Sciatic nerve (tissue), 2 donors: ENCODE data around the gene TFR2. TPM values are rescaled to one million over a fixed set of nuclear protein-coding genes. Genes with fewer than 3 reads are reported as not detected.

Experiments used
- ATAC-seq: fragments of 200-7000 bp; cut with Tn5 transposase; one replicate; pipeline ENCODE4 v1.9.1; 2020; ENCODE audit warnings: mild to moderate bottlenecking, moderate library complexity
- DNase-seq: peaks from one replicate; pipeline ENCODE4 v3.0.0-alpha.2; 2020; ENCODE audit warnings: low spot score
- intact Hi-C: fragments of 100-400 bp; cut with DNase I; formaldehyde crosslinking; loops from one replicate; pipeline ENCODE4 v1.14.2; 2022
- total RNA-seq: library from RNA; stranded (reverse); fragmentation: NEBNext Ultra II Directional; extraction: Animal tissue kit (Norgen Biotek cat#: 25700); gene quantifications from one replicate; pipeline ENCODE4 v1.2.1, GENCODE V29; 2021
- donor health status: DM: no; HTN: no; CAD: no.
- donor health status: DM: no; HTN: no; CAD: no.

Gene TFR2
- total RNA-seq, 1 donor from 2014 or later = 1.2 TPM

DNA sequence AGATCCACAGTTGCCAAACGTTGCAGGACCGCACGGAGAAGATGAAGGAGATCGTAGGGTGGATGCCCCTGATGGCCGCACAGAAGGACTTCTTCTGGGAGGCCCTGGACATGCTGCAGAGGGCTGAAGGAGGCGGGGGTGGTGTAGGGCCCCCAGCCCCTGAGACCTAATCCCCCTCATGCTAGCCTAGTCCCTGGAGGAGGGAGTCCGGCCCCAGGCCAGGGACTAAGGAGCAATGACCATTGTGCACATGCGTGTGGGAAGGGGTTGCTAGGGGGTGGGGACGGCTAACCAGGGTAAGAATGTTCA is 40.7 kb downstream of the TFR2 start:
- intact Hi-C loops = no loop called here
- no peak for ATAC-seq
- no peak for DNase-seq

DNA sequence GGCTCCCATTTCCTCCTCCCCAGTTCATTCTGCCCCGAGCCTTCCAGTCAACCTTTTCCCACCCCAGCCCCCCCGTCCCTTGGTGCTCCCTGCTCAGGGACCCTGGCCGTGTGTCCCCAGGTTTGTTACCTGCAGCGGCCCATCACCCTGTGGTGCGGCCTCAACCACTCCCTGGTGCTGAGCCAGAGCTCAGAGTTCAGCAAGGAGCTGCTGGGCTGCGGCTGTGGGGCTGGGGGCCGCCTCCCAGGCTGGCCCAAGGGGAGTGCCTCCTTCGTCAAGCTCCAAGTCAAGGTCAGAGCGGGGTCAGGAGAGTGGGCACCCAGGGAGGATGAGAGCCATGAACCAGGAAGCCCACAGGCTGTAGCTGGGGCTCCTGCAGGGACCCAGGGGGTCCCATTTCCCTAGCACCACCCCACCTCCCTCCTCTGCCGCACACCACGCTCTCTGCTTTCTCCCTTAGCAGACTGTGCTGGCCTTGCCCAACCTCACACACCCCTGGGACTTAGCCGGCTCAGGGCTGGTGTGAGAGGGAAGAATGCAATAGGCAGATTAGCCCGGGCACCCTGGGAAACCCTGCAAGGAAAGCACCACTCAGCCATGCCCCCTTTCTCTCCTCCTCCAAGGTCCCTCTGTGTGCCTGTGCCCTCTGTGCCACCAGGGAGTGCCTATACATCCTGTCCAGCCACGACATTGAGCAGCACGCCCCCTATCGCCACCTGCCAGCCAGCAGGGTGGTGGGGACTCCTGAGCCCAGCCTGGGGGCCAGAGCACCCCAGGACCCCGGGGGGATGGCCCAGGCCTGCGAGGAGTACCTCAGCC is 41.2 kb downstream of the TFR2 start:
- intact Hi-C loops = no loop called here
- ATAC-seq = no peak
- DNase-seq = no peak

DNA sequence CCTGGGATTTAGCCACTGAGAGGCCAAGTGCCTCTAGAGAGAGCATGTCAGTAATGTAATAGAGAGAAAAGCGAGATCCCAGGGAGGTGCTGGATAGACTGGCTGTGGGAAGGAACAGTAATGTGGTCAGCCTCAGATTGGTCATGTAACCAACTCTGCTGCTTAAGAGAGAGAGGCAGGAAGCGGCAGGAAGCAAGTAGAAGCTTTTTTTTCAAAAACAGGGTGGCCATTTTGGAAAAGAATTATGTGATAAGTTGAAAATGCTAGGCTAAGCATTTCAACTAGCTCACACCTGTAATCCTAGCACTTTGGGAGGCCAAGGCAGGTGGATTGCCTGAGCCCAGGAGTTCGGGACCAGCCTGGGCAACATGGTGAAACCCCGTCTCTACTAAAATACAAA is 42.9 kb downstream of the TFR2 start:
- ATAC-seq (no peak), DNase-seq (no peak)
- intact Hi-C loops = no loop called here

DNA sequence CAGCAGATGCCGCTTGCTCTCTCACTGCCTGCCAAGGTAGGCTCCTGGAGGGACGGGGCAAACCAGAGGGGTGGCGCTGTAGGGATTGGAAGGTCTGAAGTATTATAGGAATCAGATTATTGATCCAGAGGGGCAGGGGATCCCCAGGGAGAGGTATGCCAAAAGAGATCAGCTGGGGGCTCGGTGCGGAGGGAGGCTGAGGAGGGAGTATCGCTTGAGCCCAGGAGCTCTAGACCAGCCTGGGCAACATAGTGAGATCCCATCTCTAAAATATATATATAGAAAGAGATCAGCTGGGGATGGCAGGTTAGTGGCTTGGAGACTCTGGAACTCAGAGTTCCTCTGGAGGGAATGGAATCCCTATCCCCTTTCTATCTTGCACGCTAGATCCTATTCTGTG is 46.2 kb downstream of the TFR2 start:
- ATAC-seq (no peak), DNase-seq (no peak)
- intact Hi-C loops = no loop called here

DNA sequence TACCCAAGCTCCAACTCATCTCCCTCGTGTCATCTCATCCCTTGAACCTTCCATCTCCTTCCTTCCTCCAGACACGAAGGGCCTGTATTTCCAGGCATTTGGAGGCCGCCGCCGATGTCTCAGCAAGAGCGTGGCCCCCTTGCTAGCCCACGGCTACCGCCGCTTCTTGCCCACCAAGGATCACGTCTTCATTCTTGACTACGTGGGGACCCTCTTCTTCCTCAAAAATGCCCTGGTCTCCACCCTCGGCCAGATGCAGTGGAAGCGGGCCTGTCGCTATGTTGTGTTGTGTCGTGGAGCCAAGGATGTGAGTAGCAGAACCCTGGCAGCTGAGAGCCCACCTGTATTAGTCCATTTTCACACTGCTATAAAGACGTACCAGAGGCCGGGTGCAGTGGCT is 49.8 kb downstream of the TFR2 start:
- ATAC-seq (no peak), DNase-seq (no peak)
- intact Hi-C loops = no loop called here

DNA sequence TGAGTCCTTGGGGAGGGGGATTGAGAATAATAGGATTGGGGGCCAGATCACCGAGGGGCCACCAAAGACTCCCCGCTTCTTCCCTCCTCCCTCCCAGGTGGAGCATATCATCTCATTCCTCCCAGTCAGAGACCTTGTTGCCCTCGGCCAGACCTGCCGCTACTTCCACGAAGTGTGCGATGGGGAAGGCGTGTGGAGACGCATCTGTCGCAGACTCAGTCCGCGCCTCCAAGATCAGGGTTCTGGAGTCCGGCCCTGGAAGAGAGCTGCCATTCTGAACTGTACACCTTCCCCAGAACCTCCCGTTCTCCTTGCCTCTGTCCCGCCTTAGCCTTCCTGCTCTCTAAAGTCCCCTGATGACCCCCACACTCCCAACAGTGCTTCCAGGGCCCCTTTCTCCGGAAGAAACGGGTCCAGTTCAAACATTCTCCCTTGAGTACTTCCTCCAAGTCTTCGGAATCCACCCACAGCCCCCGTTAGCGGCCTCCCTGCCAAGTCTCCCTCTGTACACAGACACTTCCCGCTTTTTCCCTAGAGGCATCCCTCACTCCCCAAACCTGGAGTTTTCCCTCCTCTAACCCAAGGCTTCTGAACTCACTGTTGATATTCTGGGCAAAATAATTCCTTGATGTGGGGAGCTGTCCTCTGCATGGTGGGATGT is 51.1 kb downstream of the TFR2 start:
- DNase-seq (no peak), ATAC-seq (no peak)
- intact Hi-C loops = no loop called here

DNA sequence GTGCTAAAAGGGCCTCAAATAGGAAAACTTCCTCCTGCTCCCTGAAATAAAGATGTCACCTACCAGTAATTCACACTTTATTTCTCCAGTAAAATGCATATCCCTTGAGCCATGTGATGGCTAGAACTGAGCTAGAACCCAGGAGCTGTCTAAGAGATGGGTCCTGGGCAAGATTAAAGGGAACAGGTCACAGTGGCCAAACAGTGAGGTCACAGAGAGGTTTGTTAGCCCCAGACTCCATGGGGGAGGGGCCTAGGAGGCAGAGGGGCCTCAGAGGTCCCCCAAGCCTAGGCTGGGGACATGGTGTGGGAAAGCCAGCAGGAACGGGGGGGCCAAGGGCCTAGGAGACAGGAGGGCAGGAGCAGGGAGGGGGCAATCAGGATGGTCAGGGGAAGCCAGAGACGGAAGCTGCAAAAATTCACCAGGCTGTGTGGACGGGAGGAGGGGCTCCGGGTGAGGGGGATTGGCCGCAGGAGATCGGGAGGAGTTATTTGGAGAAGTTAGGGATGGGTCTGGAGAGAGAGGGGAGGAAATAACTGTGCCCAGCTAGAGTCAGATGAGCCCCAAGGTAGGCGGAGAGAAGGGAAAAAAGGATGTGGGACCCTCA is 51.9 kb downstream of the TFR2 start:
- intact Hi-C loops = no loop called here
- DNase-seq = no peak

DNA sequence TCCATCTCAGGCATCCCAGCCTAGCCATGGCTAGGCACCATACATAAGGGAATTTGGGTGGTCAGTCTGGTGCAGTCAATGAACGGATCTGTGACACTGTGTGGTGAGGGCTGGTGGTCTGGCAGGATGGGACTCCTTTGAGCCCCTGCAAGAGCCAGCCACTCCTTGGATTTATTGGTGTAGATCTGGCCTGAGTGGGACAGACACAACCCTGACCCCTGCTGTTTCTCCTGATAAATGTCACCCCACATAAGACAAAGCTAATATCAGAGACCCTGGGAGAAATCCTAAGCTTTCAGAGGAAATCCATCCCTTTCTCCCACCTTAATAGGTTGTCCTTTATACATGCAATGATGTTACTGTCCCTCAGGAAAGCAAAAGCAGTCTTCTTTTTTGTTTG is 52.9 kb downstream of the TFR2 start:
- ATAC-seq = no peak
- no peak for DNase-seq
- intact Hi-C loops = no loop called here

More for the DNA sequence above, 51.9 kb downstream of the TFR2 start:
- ATAC-seq = no peak

DNA sequence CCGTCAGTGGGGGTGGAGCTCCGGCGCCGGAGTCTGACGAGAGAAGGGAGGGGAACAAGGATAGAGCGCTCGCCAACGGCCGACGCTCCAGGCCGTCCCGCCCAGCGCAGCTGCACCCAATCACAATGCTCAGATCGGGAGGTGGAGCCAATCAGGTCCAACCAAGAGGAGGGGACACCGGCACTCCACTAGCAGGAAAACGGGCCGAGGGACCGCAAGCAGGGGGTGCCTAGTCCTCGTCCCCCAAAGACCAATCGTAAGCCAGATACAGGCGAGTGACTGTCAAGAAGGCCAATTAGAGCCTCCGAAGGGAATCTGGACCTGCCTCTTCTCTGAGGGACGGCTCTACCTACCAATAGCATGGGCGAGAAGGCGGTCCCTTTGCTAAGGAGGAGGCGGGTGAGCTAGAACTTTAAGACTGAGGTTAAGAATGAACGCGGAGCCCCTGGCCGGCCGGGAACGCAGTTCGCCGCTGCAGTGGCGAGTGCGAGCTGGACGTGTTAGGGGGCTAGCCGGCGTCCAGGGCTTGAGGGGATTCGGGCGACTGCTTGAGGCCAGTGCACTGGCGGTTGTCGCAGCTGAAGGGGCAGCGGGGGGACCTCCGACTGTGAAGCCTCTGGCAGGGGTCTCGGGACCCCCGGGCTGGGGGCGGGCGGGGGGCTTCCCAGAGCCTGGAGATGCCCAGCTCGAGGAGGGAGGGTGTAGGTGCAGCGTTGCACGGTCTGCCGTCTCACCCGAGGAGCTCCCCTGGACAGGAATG is 54.9 kb downstream of the TFR2 start, which contains the start of gene FBXO24:
Gene FBXO24, plus strand, starts transcription at position 63 of the 760 bp plus-strand sequence. Its CDS starts 298 bp downstream, at position 361.
- ATAC-seq = peak; percentile 95
- intact Hi-C loops = no loop called here

DNA sequence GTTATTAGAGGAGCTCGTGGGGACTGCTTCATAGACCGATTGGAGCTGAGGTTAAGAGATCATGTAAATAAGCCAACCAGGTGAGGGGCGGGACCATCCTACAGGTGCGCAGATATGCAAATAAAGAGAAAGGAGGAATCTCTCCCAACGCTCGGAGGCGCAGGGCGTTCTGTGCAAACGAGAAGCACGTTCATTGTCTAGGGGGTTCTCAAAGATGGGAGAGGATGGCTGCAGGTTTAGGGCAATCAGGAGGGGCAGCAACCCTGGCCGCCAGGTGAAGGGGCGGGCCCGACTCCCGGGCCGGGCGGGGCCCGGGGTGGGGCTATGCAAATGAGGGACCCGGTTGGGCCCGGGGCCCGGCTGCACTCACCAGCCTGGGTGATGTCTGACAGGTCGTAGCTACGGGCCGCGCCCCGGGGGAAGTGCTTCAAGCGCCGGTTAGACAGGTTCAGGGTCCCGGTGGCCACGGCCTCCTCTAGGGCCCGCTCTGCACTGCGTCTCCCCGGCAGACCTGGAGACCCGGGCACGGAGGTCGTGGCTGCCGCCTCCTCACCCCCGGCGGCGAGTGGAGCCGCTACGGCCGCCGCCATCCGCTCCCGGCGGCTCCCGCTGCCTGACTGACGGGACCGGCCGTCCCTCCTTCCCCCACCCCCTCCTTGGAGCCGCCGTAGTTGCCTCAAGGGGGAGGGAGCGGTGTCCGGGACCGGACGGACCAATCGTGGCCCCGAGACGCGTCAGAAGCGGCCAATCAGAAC is 55.7 kb downstream of the TFR2 start, which contains the start of gene LRCH4:
Gene LRCH4, minus strand, starts transcription at position 619 of the 755 bp plus-strand sequence. Its CDS starts 29 bp downstream, at position 590.
- intact Hi-C loops = no loop called here
- no peak for DNase-seq
- ATAC-seq = no peak

More for the DNA sequence above, 54.9 kb downstream of the TFR2 start, which contains the start of gene FBXO24:
- DNase-seq = peak; percentile 99

DNA sequence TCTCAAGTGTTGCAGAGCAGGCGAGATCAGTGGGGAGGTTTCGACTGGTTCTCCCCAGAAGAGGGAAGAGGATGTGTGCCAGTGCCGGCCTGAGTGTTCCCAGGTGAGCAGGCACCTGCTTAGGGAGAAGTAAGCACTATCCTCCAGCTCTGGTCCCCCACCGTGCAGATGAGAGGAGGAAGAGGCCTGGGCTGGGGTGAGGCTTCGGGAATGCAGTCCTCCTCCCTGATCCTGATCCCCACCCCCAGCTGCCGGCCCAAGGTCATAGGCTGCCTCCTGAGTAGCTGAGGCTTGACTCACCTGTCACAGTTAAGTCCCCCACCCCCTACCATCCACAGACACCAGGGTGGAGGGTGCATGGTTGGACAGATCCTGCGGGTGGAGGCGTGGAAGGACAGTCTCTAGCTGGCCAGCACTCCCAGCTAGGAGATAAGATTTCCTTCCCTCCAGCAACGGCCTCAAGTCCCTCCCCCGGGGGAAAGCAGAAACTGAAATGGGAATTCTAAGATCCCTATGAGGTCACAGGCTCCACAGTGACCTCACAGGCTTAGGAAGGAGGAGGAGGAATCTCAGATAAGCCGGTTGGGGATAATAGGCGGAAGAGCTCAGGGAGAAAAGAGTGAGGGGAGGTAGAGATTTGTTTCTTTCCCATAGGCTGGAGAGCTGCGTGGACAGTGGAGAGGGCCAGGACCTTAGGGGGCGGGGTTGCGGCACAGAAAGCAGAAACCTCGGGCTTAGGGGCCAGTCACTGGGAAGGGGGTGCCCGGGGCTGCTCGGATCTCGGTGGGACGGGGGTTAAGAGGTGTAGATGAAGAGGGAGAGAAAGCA is 56.5 kb downstream of the TFR2 start:
- ATAC-seq (no peak), DNase-seq (no peak)
- intact Hi-C loops = no loop called here

DNA sequence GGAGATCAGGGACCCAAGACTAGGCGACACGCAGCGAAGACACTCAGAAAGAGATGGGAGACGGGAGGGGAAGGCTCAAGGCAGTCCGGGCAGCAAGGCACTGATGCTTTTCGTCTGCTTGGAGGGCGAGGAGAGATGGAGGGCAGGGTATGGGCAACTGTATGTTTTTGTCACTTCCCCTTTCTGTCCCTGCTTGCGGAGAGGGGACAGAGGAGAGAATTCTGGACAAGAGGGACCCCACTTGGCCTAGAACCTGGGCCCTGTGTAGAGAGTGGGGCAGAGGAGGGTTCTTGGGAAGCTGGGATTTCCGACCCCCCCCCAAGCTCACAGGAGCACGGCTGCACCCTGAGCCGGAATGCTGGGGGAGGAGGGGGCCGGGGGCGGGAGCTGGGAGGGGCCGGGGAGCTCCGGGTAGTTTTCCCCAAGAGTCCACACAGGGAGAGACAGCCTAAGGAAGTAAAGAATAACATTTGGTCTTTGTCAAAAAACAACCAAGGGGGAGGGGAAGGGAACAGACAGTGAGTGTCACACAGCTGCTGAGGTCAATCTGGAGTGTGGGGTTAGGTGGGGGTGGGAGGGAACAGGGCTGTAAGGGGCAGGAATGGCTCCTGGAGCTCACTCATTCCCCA is 57.2 kb downstream of the TFR2 start:
- DNase-seq (no peak), ATAC-seq (no peak)
- intact Hi-C loops = no loop called here

DNA sequence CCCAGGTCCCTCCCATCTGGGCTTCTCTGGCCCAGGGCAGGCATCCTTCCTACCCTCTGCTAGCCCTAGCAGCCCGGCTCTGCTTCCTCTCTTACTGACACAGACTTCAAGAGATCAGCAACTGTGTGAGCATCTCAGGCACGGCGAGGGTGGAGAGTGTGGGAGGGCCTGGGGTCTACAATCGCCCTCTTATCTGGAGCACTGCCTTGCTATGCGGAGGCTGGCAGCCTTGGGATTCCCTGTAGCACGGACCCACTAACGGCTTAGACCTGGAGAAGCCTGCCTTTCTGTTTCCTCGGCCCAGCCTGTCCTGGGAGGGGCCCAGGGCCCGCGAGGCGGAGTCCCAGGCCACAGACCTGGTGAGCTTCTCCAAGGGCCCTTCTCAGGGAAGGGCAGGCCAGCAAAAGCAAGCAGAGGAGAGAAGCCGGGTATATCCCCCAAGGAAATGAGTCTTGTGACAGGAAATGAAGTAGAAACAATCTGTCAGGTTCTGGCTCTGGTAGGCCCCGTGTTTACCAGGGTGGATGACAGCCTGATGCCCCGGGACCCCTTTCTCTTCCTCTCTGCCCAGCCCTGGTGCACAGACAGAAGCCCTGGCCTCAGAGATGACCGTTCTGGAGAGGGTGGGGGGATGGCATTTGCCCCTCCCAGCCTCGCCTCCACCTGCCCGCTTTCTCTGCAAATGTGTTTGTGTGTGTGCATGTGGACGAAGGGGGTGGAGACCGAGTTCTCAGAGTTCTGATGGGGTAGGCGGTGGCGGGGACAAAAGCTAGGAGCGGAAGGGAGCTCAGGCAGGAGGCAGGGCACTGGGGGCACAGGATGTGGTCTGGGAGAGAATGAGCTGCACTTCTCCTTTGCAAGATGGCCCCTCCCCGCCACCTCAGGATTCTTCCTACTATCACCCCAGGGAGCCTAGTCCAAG is 58.0 kb downstream of the TFR2 start:
- intact Hi-C loops = no loop called here
- DNase-seq (peak; percentile 80), ATAC-seq (peak; percentile 9)

DNA sequence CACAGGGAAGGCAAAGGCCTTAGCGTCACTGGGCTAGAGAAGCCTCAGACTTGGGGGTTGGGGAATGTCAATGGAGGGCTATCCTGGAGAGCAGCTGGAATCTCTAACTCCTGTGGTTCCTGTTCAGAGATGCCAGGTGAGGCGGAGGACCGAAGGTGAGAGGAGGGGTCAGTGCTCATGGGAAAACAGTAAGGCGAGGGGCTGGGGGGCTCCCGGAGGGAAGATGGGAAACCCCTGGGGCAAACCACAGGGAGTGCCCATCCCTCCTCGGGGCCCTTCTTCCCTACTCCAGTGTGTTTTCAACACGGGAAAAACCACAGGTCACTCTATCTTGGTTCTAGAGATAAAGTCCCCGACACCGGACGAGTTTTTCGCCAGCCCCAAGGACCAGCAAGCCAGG is 58.7 kb downstream of the TFR2 start:
- ATAC-seq (no peak), DNase-seq (no peak)
- intact Hi-C loops = no loop called here

DNA sequence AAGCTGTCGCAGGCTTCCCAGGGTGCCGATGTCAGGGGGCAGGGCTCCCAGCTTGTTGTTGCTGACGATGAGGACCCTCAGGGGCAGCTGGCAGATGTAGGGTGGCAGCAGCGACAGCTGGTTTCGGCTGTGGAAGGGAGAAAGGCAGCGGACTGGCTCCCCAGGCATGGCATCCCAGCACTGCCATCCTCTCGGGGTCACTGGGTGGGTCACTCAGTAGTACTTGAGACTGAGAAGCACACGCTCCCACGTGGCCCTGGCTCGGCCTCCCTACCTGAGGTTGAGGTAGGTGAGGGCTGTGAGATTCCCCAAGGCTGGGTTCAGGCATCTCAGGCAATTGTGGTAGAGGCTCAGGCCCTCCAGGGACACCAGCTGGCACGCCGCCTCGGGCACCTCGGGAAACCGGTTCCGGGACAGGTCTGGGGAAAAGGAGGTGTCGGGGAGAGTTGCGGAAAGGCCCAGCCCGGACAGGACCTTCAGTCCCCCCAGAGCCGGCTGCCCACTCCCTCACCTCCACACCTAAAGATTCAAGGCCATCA is 59.2 kb downstream of the TFR2 start:
- DNase-seq (no peak), ATAC-seq (no peak)
- intact Hi-C loops = no loop called here
